K562 (cell line): ENCODE results near the gene MEGF11. TPM values are rescaled to one million over a fixed set of nuclear protein-coding genes. Genes with fewer than 3 reads are reported as not detected.

Experiments used
- ATAC-seq: fragments of 200-7000 bp; cut with Tn5 transposase; 3 replicates; pipeline ENCODE4 v1.9.1; 2020; ENCODE audit warnings: moderate library complexity
- BruUV-seq: library from RNA; stranded (reverse); fragments of 400-500 nt; replicated peaks from 2 replicates; lab custom pipeline; 2021; lab: Mats Ljungman, UMichigan
- CTCF ChIA-PET: fragments of 300-600 bp; formaldehyde crosslinking; extraction: SDS; loops from one replicate; lab custom pipeline; 2021; ENCODE audit warnings: low intra/inter-chr PET ratio; lab: Yijun Ruan, JAX
- POLR2A ChIA-PET: fragments of 300-600, 350-650 bp; sonication (Branson Sonifier 250); formaldehyde crosslinking; extraction: SDS; loops from one replicate; lab custom pipeline; 2021; ENCODE audit warnings: antibody characterized with exemption, inconsistent platforms; lab: Yijun Ruan, JAX
- DNase-seq, 4 experiments: peaks; one replicate each; pipeline versions ENCODE4 v3.0.0 to v3.0.0-alpha.2; 2011 to 2018; ENCODE audit warnings: low spot score in 3 of 4, mixed read lengths in 3 of 4; ENCODE audit errors: extremely low read depth in 1 of 4
- FAIRE-seq: peaks from 2 replicates; lab custom pipeline; 2011; peaks lifted over from hg19 to GRCh38; lab: Jason Lieb, UNC
- H2AFZ ChIP-seq: 2 replicates; pipeline ENCODE4 v1.6.0; 2011; ENCODE audit warnings: low read depth, low read length, control low read depth, inconsistent platforms
- H3K27ac ChIP-seq: fragments of 200-600 bp; 3 replicates; pipeline ENCODE4 v1.8.0; 2011; ENCODE audit warnings: low read depth, mild to moderate bottlenecking, control low read depth, inconsistent platforms, low read length, moderate library complexity, mixed read lengths; ENCODE audit errors: extremely low read depth
- H3K27me3 ChIP-seq, 2 experiments: fragments of 300-600 bp in 1 of 2; 2 replicates in 1 of 2; 3 replicates in 1 of 2; pipeline versions ENCODE4 v1.6.0 to v1.8.0; 2011; ENCODE audit warnings: inconsistent platforms in 2 of 2, low read length in 2 of 2, mild to moderate bottlenecking in 1 of 2, mixed read lengths in 1 of 2, moderate library complexity in 1 of 2; ENCODE audit not compliant: control insufficient read depth in 2 of 2, insufficient read depth in 2 of 2
- H3K36me3 ChIP-seq: fragments of 300-600 bp; 3 replicates; pipeline ENCODE4 v1.8.0; 2011; ENCODE audit warnings: mild to moderate bottlenecking, low read length, inconsistent platforms; ENCODE audit not compliant: control insufficient read depth, insufficient read depth
- H3K4me1 ChIP-seq, 2 experiments: fragments of 200-600 bp in 1 of 2; replicated peaks in 1 of 2; 2 replicates in 1 of 2; 3 replicates in 1 of 2; pipeline versions ENCODE4 v1.5.1 to v1.8.0; 2011; ENCODE audit warnings: inconsistent platforms in 2 of 2, low read length in 2 of 2, mild to moderate bottlenecking in 1 of 2, mixed read lengths in 1 of 2, moderate library complexity in 1 of 2; ENCODE audit not compliant: control insufficient read depth in 2 of 2, insufficient read depth in 2 of 2
- H3K4me2 ChIP-seq: 2 replicates; pipeline ENCODE4 v1.6.1; 2011; ENCODE audit warnings: low read length, control low read depth, inconsistent platforms, mixed read lengths; ENCODE audit not compliant: insufficient read depth
- H3K4me3 ChIP-seq: fragments of 200-600 bp; sonication (generic), shearing (Covaris generic); 2 replicates; pipeline ENCODE4 v1.5.1; 2016; ENCODE audit warnings: control low read depth, inconsistent platforms
- H3K79me2 ChIP-seq: fragments of 200-600 bp; 3 replicates; pipeline ENCODE4 v1.8.0; 2011; ENCODE audit warnings: low read length, inconsistent platforms; ENCODE audit not compliant: control insufficient read depth, insufficient read depth
- H3K9ac ChIP-seq, 2 experiments: 2 replicates each; pipeline versions ENCODE4 v1.6.0 to v1.6.1; 2011; ENCODE audit warnings: low read depth in 2 of 2, low read length in 2 of 2, control low read depth in 1 of 2, inconsistent platforms in 1 of 2, mild to moderate bottlenecking in 1 of 2, mixed read lengths in 1 of 2; ENCODE audit not compliant: insufficient read depth in 1 of 2
- H3K9me1 ChIP-seq: one replicate; pipeline ENCODE4 v1.6.0; 2011; ENCODE audit warnings: inconsistent platforms, mild to moderate bottlenecking, low read length, moderate library complexity; ENCODE audit not compliant: control insufficient read depth, insufficient read depth
- H3K9me3 ChIP-seq: replicated peaks from 2 replicates; pipeline ENCODE4 v1.5.1; 2011; ENCODE audit warnings: low read depth, low read length, inconsistent platforms; ENCODE audit not compliant: control insufficient read depth, insufficient read depth
- H4K20me1 ChIP-seq: replicated peaks from 2 replicates; pipeline ENCODE4 v1.6.1; 2011; ENCODE audit warnings: low read length, inconsistent platforms, mixed read lengths; ENCODE audit not compliant: control insufficient read depth, insufficient read depth
- CREB1 ChIP-seq, 2 experiments: sonication (generic) in 1 of 2; formaldehyde crosslinking in 1 of 2; IDR thresholded peaks; 2 replicates each; pipeline versions ENCODE4 v1.6.1 to v1.8.0; 2012 to 2022; ENCODE audit warnings: inconsistent platforms in 1 of 2, mild to moderate bottlenecking in 1 of 2, missing genetic modification reagents in 1 of 2, moderate library complexity in 1 of 2
- CTCF ChIP-seq, 3 experiments: IDR thresholded peaks in 2 of 3; conservative IDR thresholded peaks in 1 of 3; 2 replicates each; pipeline ENCODE4 v1.5.1; 2011 to 2012; ENCODE audit warnings: low read length in 3 of 3, mild to moderate bottlenecking in 3 of 3, control low read depth in 2 of 3, improper control_type of control experiment in 1 of 3, inconsistent platforms in 1 of 3, low read depth in 1 of 3, mixed read lengths in 1 of 3, moderate library complexity in 1 of 3; ENCODE audit not compliant: insufficient read depth in 2 of 3
- HDGF ChIP-seq: fragments of 450-650 bp; IDR thresholded peaks from 2 replicates; pipeline ENCODE4 v1.6.1; 2016
- MCM5 ChIP-seq: fragments of 450-650 bp; IDR thresholded peaks from 2 replicates; pipeline ENCODE4 v1.6.1; 2016; ENCODE audit warnings: low read depth
- NRF1 ChIP-seq, 2 experiments: fragments of 450-650 bp; IDR thresholded peaks in 1 of 2; conservative IDR thresholded peaks in 1 of 2; 2 replicates each; pipeline ENCODE4 v1.6.1; 2014; ENCODE audit warnings: mild to moderate bottlenecking in 2 of 2
- TAF1 ChIP-seq: IDR thresholded peaks from 2 replicates; pipeline ENCODE4 v1.6.1; 2011; ENCODE audit warnings: mild to moderate bottlenecking, low read length, moderate library complexity; ENCODE audit not compliant: insufficient read depth, control insufficient read depth, severe bottlenecking; ENCODE audit errors: extremely low read depth
- USF1 ChIP-seq: sonication (generic); formaldehyde crosslinking; IDR thresholded peaks from 2 replicates; pipeline ENCODE4 v1.9.0; 2022; ENCODE audit warnings: mild to moderate bottlenecking, missing genetic modification reagents
- ZBTB17 ChIP-seq: fragments of 450-650 bp; formaldehyde crosslinking; IDR thresholded peaks from 2 replicates; pipeline ENCODE4 v1.4.0; 2020; ENCODE audit warnings: mild to moderate bottlenecking
- ZNF175 ChIP-seq: fragments of 200-800 bp; sonication (Bioruptor generic); IDR thresholded peaks from 2 replicates; pipeline ENCODE4 v1.6.1; 2016; ENCODE audit warnings: low read depth, mild to moderate bottlenecking, missing genetic modification characterization, missing compliant biosample characterization
- ZNF589 ChIP-seq: fragments of 200-800 bp; sonication (Bioruptor generic); IDR thresholded peaks from 2 replicates; pipeline ENCODE4 v1.6.1; 2016; ENCODE audit warnings: low read depth, missing genetic modification characterization, missing compliant biosample characterization
- ZNF785 ChIP-seq: fragments of 250-450 bp; sonication (Bioruptor Pico); IDR thresholded peaks from 2 replicates; pipeline ENCODE4 v1.4.0; 2020; ENCODE audit warnings: mild to moderate bottlenecking
- WGBS: fragments of 100-300 bp; shearing (Covaris generic); methylation state at CpG from one replicate; pipeline ENCODE4 v1.1.6; 2016; ENCODE audit warnings: low coverage, mixed read lengths; ENCODE audit not compliant: insufficient coverage; ENCODE audit errors: missing lambda C conversion rate; 5-methylcytosine and 5-hydroxymethylcytosine counted together
- in situ Hi-C: fragments of 300-500 bp; cut with MboI; formaldehyde crosslinking; loops from 4 replicates; pipeline ENCODE4 v1.15.0; 2018; ENCODE audit warnings: inconsistent platforms, mixed read lengths
- intact Hi-C: fragments of 100-400 bp; cut with micrococcal nuclease; formaldehyde crosslinking; loops from 2 replicates; pipeline ENCODE4 v1.14.2; 2022
- polyA plus RNA-seq, 8 experiments: library from polyadenylated mRNA; depleted of rRNA in 4 of 8; stranded (reverse) in 5 of 8; unstranded in 3 of 8; fragments of >200 nt; fragmentation: Nextera tagmentation in 2 of 8; fragmentation: Illumina TruSeq in 1 of 8; extraction: Ambion mirVana in 2 of 8; extraction: Trizol in 1 of 8; gene quantifications; 2 replicates each; pipeline versions ENCODE4 v1.2.1 to v1.2.3, GENCODE V29; 2011 to 2014; ENCODE audit warnings: inconsistent platforms in 1 of 8, missing spikeins in 1 of 8
- total RNA-seq, 7 experiments: library from RNA; depleted of rRNA in 6 of 7; stranded (reverse); fragments of >200 nt in 6 of 7; fragmentation: Illumina TruSeq in 2 of 7; extraction: Trizol in 2 of 7; gene quantifications; 2 replicates each; pipeline versions ENCODE4 v1.2.1 to v1.2.3, GENCODE V29; 2011 to 2021; ENCODE audit warnings: low replicate concordance in 1 of 7

Gene MEGF11
- total and polyA plus RNA-seq, 9 of the 15 experiments (the other 6 are each of a cell fraction or from before 2014, with no cell fraction given): 0.06 to 0.23 (median 0.20) TPM; not detected in 6

- H3K9ac ChIP-seq: no peak overlapping the region
- H4K20me1 ChIP-seq: peaks cover 18% of the 10 kb centered on the region; the same call in 1 of the 2 replicates
- 0% methylated on average over 2 of the region's 2 CpGs for WGBS
- no peaks in the 10 kb centered on the region for H3K9me3 ChIP-seq
- no peak overlapping the region for H3K27ac ChIP-seq
- H3K79me2 ChIP-seq: no peaks in the 10 kb centered on the region
- FAIRE-seq: no peak
- peaks cover 52 to 87% of the 10 kb centered on the region in 2 experiments for H3K27me3 ChIP-seq
- no peak overlapping the region for H2AFZ ChIP-seq
- no peaks in the 10 kb centered on the region for H3K36me3 ChIP-seq
- no peak for TF ChIP-seq ZNF785 (CRISPR knock-in tag)
- TF ChIP-seq MCM5: no peak
- TF ChIP-seq TAF1: no peak
- TF ChIP-seq ZNF589: no peak
- no peak for TF ChIP-seq ZNF175
- no peak for TF ChIP-seq CTCF (IDR thresholded peaks at IDR 0.05 in 2 of 3, conservative IDR thresholded peaks at IDR 0.05 in 1 of 3; ENCODE audit: insufficient read depth in 2 of 3, low read depth in 1 of 3, low read length in 3 of 3)
- TF ChIP-seq ZBTB17 (CRISPR knock-in tag): no peak
- TF ChIP-seq NRF1 (conservative IDR thresholded peaks at IDR 0.05 in 1 of 2, IDR thresholded peaks at IDR 0.05 in 1 of 2): no peak
- no peak for TF ChIP-seq HDGF
- TF ChIP-seq CREB1 (IDR thresholded peaks at IDR 0.05): no peak
- no peak for TF ChIP-seq CREB1 (CRISPR knock-in tag; IDR thresholded peaks at IDR 0.05)
- TF ChIP-seq USF1 (CRISPR knock-in tag): no peak
- TF ChIP-seq, all 486 proteins: peak for 0
- BruUV-seq: no TSS peak
- Histone ChIP-seq H3K4me1 (no peaks in the 10 kb centered on the region), H3K4me2 (no peak overlapping the region), H3K9me1 (peaks cover 8% of the 10 kb centered on the region), H3K4me3 (no peak overlapping the region)
- intact Hi-C loops: no loop called here
- in situ Hi-C loops: no loop called here
- DNase-seq (no peak), ATAC-seq (no peak)
- POLR2A ChIA-PET: interaction anchor here (1.4 kb wide), 1 partner anchor 9 kb away, joined by 3 read pairs; no protein-coding TSS in a partner anchor
- CTCF ChIA-PET: no interaction called here
Measured at GRCh38 chr15:66124651-66125050, 128.9 kb downstream of the MEGF11 start.
